ENCODE results near the gene CLEC16A. TPM values are rescaled to one million over a fixed set of nuclear protein-coding genes. Genes with fewer than 3 reads are reported as not detected.
A peak's percentile ranks its signal among the peaks of the same experiment; 100 is the strongest.

The CLEC16A gene
- total RNA-seq, 4 donors from 2014 or later: 7.6 to 65.6 (median 28.0) TPM

DNA sequence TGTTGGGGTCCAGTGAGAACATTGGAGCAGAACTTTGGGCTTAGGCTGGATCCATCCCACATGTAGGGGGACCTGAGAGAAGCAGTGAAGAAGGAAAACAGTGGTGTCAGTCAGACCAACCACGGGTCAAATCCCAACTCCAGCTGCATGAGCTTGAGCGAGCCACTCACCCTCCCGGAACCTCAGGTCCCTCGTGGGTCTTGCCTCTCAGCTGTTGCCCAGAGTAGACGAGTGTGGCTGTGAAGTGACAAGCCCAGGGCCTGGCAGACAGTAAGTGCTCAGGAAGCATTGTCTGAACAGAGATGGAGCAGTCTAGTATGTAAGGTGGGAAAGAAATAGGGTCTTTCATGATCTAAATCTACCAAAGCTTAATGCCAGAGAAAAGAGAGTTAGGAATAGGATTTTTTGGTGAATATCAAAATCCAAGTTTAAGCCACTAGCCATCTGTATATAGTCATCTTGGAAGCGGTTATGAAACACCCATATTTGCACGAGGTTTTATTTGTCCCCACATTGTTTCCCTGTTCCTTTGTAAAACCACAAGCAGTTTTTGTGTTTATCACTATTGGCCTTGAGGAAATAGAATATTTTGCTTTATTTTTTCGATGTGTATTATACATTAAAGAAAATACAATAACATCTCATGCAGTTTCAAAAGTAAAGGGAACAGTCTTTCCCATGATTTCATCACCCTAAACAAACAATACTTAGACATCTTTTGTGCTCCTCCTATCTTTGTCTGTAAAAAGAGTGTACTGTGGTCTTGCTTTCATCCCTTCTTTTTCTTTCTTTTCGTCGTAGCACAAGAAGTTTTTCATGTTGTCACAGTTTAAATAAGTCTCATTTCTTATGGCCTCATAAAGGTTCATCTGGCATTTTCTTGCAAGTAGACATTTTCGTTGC is 112.0 kb downstream of the CLEC16A start:
- intact Hi-C loops (cut with DNase I; ENCODE audit: low total_unique reads): no loop called here
- Histone ChIP-seq H3K27ac (peak overlapping the region; percentile 5 to 46), H3K9me3 (no peaks in the 10 kb centered on the region), H3K36me3 (no peaks in the 10 kb centered on the region), H3K27me3 (no peaks in the 10 kb centered on the region), H3K4me1 (peaks cover 0 to 3% of the 10 kb centered on the region in 2 donors), H3K4me3 (no peak overlapping the region)
- DNase-seq: no peak
- TF ChIP-seq POLR2A (IDR thresholded peaks at IDR 0.05): no peak
- TF ChIP-seq, protein P1, sequence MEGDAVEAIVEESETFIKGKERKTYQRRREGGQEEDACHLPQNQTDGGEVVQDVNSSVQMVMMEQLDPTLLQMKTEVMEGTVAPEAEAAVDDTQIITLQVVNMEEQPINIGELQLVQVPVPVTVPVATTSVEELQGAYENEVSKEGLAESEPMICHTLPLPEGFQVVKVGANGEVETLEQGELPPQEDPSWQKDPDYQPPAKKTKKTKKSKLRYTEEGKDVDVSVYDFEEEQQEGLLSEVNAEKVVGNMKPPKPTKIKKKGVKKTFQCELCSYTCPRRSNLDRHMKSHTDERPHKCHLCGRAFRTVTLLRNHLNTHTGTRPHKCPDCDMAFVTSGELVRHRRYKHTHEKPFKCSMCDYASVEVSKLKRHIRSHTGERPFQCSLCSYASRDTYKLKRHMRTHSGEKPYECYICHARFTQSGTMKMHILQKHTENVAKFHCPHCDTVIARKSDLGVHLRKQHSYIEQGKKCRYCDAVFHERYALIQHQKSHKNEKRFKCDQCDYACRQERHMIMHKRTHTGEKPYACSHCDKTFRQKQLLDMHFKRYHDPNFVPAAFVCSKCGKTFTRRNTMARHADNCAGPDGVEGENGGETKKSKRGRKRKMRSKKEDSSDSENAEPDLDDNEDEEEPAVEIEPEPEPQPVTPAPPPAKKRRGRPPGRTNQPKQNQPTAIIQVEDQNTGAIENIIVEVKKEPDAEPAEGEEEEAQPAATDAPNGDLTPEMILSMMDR (IDR thresholded peaks at IDR 0.05): no peak

DNA sequence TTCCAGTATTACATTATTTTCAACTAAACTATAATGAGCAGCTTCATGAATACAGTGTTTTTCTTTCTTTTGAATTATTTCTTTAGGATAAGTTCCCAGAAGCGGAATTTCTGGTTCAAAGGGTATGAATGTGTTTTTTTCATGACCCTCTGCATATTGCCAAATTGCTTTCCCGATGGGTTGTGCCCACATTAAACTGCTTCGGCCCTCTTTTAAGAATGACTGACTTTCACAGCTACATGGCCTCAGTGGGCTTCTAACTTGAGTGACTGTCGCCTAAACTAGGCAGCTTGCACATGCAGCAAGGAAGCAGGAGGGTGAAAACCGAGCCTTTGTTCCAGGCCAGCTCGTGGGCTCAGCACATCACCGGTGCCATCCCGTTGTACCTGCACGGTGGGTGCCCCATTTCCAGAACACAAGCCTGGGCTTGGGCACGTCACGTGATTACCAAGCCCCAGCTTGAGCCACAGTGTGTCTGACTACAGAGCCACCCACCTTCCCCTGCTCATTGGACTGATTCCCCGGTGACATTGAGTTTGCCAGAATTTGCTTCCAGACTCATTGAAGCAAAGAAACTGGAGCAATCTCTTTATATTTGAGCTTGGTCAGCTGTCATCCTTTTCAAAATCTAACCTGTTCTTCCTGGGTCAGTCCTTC is 112.8 kb downstream of the CLEC16A start:
- Histone ChIP-seq H3K9me3 (no peaks in the 10 kb centered on the region), H3K27me3 (no peaks in the 10 kb centered on the region), H3K27ac (peak overlapping the region; percentile 14 to 46), H3K4me3 (no peak overlapping the region), H3K4me1 (peaks cover 0 to 3% of the 10 kb centered on the region in 2 donors), H3K36me3 (no peaks in the 10 kb centered on the region)
- intact Hi-C loops (cut with DNase I; ENCODE audit: low total_unique reads): no loop called here
- TF ChIP-seq POLR2A (IDR thresholded peaks at IDR 0.05): no peak
- TF ChIP-seq, protein P1 (IDR thresholded peaks at IDR 0.05): no peak
- DNase-seq: peak in 1 of 2 donors; percentile 33

DNA sequence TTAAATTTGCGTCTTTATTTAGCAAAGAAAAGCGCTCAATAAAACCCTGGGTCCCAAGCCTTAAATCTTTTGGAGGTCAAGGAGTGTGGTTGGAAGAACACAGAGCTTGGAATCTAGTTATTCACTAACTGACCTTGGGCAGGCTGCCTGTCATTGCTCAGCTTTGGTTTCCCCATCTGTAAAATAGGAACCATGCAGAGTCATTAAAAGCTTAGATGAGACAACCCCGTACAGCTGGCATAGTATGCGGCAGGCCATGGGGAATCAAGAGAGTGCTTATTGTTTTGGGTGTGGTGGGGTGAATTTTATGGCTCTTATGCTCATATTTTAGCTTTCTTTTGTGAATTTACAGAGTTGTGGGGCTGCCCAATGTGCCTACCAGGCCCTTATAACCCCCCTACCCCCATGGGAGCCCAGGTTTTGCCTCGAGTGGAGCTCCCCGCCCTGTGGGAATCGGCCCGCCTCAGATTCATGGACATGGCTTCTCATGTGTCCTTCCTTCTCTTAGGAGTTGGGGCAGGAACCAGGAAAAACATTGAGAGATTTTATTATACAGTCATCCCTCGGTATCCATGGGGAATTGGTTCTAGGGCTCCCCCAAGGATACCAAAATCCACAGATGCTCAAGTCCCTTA is 113.5 kb downstream of the CLEC16A start:
- intact Hi-C loops (cut with DNase I; ENCODE audit: low total_unique reads): no loop called here
- no peak for DNase-seq

DNA sequence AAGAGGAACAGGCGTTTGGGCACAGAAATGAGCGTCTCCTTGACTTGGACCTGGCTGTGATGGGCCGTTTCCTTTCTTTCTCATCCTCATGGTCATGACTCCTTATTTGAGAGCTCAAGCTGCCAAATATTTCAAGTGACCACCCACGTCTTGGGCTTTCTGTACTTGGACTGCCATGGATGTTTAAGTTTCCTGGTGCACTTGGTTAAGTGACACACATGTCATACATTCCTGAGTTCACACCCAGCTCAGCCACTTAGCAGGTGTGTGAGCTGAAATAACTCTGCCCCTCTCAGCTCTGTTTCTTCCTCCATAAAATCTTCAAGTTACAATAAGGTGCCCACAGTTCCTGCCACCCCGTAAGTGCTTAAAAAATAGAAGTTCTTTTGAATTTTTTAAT is 114.5 kb downstream of the CLEC16A start:
- Histone ChIP-seq H3K4me3 (no peak overlapping the region), H3K9me3 (no peaks in the 10 kb centered on the region), H3K27ac (no peak overlapping the region), H3K4me1 (peaks cover 0 to 3% of the 10 kb centered on the region in 2 donors), H3K27me3 (no peaks in the 10 kb centered on the region), H3K36me3 (no peaks in the 10 kb centered on the region)
- DNase-seq: no peak
- TF ChIP-seq, protein P1 (IDR thresholded peaks at IDR 0.05): no peak
- TF ChIP-seq POLR2A (IDR thresholded peaks at IDR 0.05): no peak
- intact Hi-C loops (cut with DNase I; ENCODE audit: low total_unique reads): no loop called here

More for the DNA sequence above, 113.5 kb downstream of the CLEC16A start:
- TF ChIP-seq, protein P1 (IDR thresholded peaks at IDR 0.05): no peak
- no peak for TF ChIP-seq POLR2A (IDR thresholded peaks at IDR 0.05)
- H3K27me3 ChIP-seq: no peaks in the 10 kb centered on the region
- peaks cover 0 to 3% of the 10 kb centered on the region in 2 donors for H3K4me1 ChIP-seq
- H3K4me3 ChIP-seq: no peak overlapping the region
- H3K9me3 ChIP-seq: no peaks in the 10 kb centered on the region
- peak overlapping the region; percentile 14 to 46 for H3K27ac ChIP-seq
- no peaks in the 10 kb centered on the region for H3K36me3 ChIP-seq
